Large intestine (tissue), 12 donors: ENCODE results near the gene RCBTB2. TPM values are rescaled to one million over a fixed set of nuclear protein-coding genes. Genes with fewer than 3 reads are reported as not detected.
"Not testable (repeated sequence)": the region's sequence is repeated elsewhere in the genome, so short reads cannot be mapped to it uniquely, and the experiment has no call there.

Experiments
- DNase-seq, 2 donors: peaks; one replicate each; pipeline versions ENCODE4 v3.0.0 to v3.0.0-alpha.2; 2013
- H3K27ac ChIP-seq: one replicate; pipeline ENCODE4 v1.5.1; 2013; ENCODE audit warnings: low read length
- H3K27me3 ChIP-seq: 2 replicates; pipeline ENCODE4 v1.6.1; 2013; ENCODE audit warnings: low read length; ENCODE audit not compliant: control insufficient read depth, insufficient read depth
- H3K36me3 ChIP-seq: 2 replicates; pipeline ENCODE4 v1.6.1; 2013; ENCODE audit warnings: low read length; ENCODE audit not compliant: control insufficient read depth, insufficient read depth
- H3K4me1 ChIP-seq: one replicate; pipeline ENCODE4 v1.6.1; 2013; ENCODE audit warnings: low read length; ENCODE audit not compliant: control insufficient read depth, insufficient read depth
- H3K4me3 ChIP-seq: one replicate; pipeline ENCODE4 v1.5.1; 2013; ENCODE audit warnings: low read length
- H3K9me3 ChIP-seq: one replicate; pipeline ENCODE4 v1.6.1; 2013; ENCODE audit warnings: mild to moderate bottlenecking, low read depth, low read length, moderate library complexity; ENCODE audit not compliant: control insufficient read depth
- WGBS: methylation state at CpG from one replicate; pipeline ENCODE4 v1.1.5; 2013; ENCODE audit warnings: low lambda C conversion rate; ENCODE audit not compliant: insufficient coverage; 5-methylcytosine and 5-hydroxymethylcytosine counted together
- long read RNA-seq, 11 donors: transcript quantifications; one replicate each; lab custom pipeline, GENCODE V29; 2026
- polyA plus RNA-seq: library from polyadenylated mRNA; unstranded; fragments of 120-200 nt; gene quantifications from one replicate; pipeline ENCODE4 v1.2.1, GENCODE V29; 2013

RCBTB2 gene
- polyA plus RNA-seq, result 14.5 TPM
- long read RNA-seq, donor 1, partial matches to known transcripts, result 0 of 2 reads
- long read RNA-seq, donor 1, other reads (novel, unspliced or antisense), result 0 of 2 reads
- long read RNA-seq, donor 2, partial matches to known transcripts, result 0 of 3 reads
- long read RNA-seq, donor 2, other reads (novel, unspliced or antisense), result 0 of 3 reads
- long read RNA-seq, donor 3, result 0 reads
- long read RNA-seq, donor 4, result 0 reads
- long read RNA-seq, donor 5, partial matches to known transcripts, result 0 of 5 reads
- long read RNA-seq, donor 5, other reads (novel, unspliced or antisense), result 0 of 5 reads
- long read RNA-seq, donor 6, partial matches to known transcripts, result 0 of 1 reads
- long read RNA-seq, donor 6, other reads (novel, unspliced or antisense), result 0 of 1 reads
- long read RNA-seq, donor 7, partial matches to known transcripts, result 0 of 4 reads
- long read RNA-seq, donor 7, other reads (novel, unspliced or antisense), result 0 of 4 reads
- long read RNA-seq, donor 8, partial matches to known transcripts, result 10 of 10 reads
- long read RNA-seq, donor 8, other reads (novel, unspliced or antisense), result 0 of 10 reads
- long read RNA-seq, donor 9, transcript RCBTB2-201 (15 exons, 3,232 nt), result major isoform, 5 of 6 reads
- long read RNA-seq, donor 9, partial matches to known transcripts, result 0 of 6 reads
- long read RNA-seq, donor 9, other reads (novel, unspliced or antisense), result 0 of 6 reads
- long read RNA-seq, donor 10, partial matches to known transcripts, result 0 of 4 reads
- long read RNA-seq, donor 10, other reads (novel, unspliced or antisense), result 0 of 4 reads
- long read RNA-seq, donor 11, partial matches to known transcripts, result 0 of 3 reads
- long read RNA-seq, donor 11, other reads (novel, unspliced or antisense), result 0 of 3 reads

DNA sequence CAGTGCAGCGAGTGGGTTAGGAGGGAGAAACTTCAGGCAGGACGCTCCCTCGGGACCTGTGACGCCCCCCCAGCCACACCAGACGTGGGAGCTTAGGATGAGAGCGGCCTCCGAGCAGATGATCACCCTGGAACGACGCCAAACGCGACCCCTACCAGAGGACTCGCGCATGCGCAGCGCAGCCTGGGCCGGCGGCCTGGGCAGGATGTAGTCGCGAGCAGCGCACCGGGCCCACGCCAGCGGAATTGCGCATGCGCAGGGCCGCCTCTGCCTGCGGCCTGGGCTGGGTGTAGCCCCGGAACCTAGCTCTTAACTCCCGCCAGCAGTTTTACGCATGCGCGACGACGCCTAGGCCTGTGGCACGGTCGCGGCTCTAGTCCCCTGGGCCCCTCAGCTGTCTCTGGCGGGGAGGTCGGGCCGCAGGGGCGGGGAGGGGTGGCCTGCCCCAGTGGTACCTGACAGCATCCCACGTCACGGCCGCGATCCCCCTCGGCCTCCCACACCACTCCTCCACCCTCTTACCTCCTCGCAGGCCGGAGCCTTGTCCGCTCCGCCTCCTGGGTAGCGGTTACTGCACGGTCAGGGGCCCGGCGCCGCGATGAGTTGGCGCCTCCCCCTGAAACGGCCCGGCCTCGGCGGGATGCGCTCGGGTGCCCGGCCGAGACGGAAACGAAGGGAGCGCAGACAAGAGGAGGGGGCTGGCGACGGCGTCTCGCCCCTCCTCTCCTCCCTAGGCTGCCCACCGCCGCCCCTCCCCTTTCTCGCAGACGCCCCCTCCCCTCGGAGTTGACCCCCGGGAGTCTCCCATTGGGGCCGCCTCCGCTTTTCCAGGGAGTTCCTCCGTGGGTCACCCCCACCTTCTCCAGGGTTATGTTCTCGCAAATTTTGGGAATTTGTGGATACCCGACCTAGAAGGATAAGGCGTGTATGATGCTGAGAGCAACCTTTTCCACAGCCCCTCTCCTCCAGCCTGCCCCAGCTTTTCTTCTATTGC, at the start of gene RCBTB2:
Gene RCBTB2 (minus strand): TSS at position 575 of the 994 bp plus-strand sequence. CDS start 11,141 bp downstream, outside the sequence.
- peaks cover 3% of the 10 kb centered on the region for H3K4me1 ChIP-seq
- peak within 1 kb of the TSS; percentile 81 for H3K4me3 ChIP-seq
- H3K36me3 ChIP-seq, result no peaks in the 10 kb centered on the region
- no peaks in the 10 kb centered on the region for H3K9me3 ChIP-seq
- H3K27me3 ChIP-seq, result no peaks in the 10 kb centered on the region
- no CpG with 5 or more reads among the region's 84 CpGs for WGBS
- peak; percentile 98 to 99 for DNase-seq
- peak within 1 kb of the TSS; percentile 93 for H3K27ac ChIP-seq

- no peaks in the 10 kb centered on the region for H3K9me3 ChIP-seq
- peaks cover 7% of the 10 kb centered on the region for H3K4me1 ChIP-seq
- no peaks in the 10 kb centered on the region for H3K27me3 ChIP-seq
- DNase-seq, result peak; percentile 48 to 57
- no peak overlapping the region for H3K4me3 ChIP-seq
- H3K36me3 ChIP-seq, result no peaks in the 10 kb centered on the region
- no peak overlapping the region for H3K27ac ChIP-seq
- WGBS, result no CpG with 5 or more reads among the region's 3 CpGs
Measured at GRCh38 chr13:48582084-48582483, 49.2 kb upstream of the RCBTB2 start.

GRCh38 chr13:48580896-48581295, 48.0 kb upstream of the RCBTB2 start:
- no peaks in the 10 kb centered on the region for H3K27me3 ChIP-seq
- DNase-seq, result no peak
- WGBS, result 20% methylated on average over 1 of the region's 6 CpGs
- no peak overlapping the region for H3K27ac ChIP-seq
- H3K4me1 ChIP-seq, result peaks cover 7% of the 10 kb centered on the region
- H3K4me3 ChIP-seq, result no peak overlapping the region
- H3K9me3 ChIP-seq, result no peaks in the 10 kb centered on the region
- H3K36me3 ChIP-seq, result no peaks in the 10 kb centered on the region

DNA sequence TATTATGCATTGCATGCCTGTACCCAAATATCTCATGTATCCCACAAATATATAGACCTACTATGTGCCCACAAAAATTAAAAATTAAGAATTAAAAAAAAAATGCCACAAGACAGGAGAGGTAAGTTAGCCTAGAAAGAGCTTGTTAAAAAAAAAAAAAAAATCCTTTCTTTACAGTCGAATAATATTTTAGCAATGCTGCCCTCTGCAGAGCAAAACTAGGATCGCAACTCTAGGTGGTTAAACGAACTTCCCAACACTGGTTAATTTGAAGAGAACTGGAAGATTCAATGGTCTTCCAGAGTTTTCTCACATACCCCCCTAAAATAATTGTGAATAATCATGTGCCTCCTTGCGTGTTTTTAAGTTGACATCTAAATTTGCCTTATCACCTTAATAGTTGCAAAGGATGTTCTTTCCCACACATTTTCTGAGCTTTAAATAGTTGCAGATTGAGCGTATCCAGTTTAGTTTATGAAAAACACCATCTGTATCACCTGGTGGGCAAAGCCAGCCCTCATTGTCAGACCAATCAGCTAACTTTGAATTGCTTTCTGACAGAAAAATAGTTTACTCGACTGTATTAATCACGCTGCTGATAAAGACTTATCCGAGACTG, 47.4 kb upstream of the RCBTB2 start:
- Histone ChIP-seq H3K27ac (no peak overlapping the region), H3K9me3 (no peaks in the 10 kb centered on the region), H3K4me1 (peaks cover 7% of the 10 kb centered on the region), H3K36me3 (no peaks in the 10 kb centered on the region), H3K27me3 (no peaks in the 10 kb centered on the region), H3K4me3 (no peak overlapping the region)
- 50% methylated on average over 2 of the region's 8 CpGs for WGBS
- peak; percentile 53 for DNase-seq

- H3K9me3 ChIP-seq, H3K4me3 ChIP-seq, H3K27me3 ChIP-seq, DNase-seq, H3K36me3 ChIP-seq, H3K4me1 ChIP-seq: not testable (repeated sequence)
- peak overlapping the region; percentile 35 for H3K27ac ChIP-seq
- WGBS, result no CpG with 5 or more reads among the region's 1 CpG
Measured at GRCh38 chr13:48579919-48580180, 47.0 kb upstream of the RCBTB2 start.

- WGBS, result no CpG with 5 or more reads among the region's 7 CpGs
- Histone ChIP-seq H3K36me3 (no peaks in the 10 kb centered on the region), H3K4me3 (no peak overlapping the region), H3K4me1 (peaks cover 7% of the 10 kb centered on the region), H3K9me3 (no peaks in the 10 kb centered on the region), H3K27ac (peak overlapping the region; percentile 35), H3K27me3 (no peaks in the 10 kb centered on the region)
- DNase-seq, result peak; percentile 58 to 84
Measured at GRCh38 chr13:48579165-48579918, 46.5 kb upstream of the RCBTB2 start.

DNA sequence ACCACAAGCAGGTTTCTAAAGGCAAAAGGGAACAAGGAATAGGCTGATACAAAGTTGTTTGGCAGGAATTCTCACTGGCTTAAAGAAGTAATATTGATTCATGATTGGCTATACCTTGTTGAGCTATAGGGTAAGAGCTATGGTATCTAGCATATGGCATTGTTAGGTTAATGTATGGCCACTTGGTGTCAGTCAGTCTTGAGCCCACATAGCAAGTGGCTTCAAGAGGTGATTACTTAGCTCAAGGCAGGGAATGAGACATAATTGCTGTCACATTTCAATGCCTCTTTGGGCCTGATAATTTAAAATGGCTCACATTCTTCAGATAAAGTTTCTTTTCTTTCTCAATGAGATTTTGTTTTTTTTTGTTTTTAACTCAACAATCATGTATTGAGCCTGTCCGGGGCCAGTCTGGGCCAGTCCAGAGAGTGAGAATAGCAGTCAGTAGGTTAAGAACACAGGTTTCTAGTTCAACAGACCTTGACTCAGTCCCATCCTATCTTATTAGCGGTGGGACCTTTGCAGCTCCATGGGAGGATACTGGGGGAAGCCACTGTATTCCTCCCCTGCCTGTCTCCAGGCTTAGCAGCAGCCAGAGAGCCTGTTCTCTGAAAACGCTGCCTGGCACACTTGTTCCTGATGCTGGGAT, 45.8 kb upstream of the RCBTB2 start:
- Histone ChIP-seq H3K36me3 (no peaks in the 10 kb centered on the region), H3K27me3 (no peaks in the 10 kb centered on the region), H3K9me3 (no peaks in the 10 kb centered on the region), H3K4me1 (peaks cover 7% of the 10 kb centered on the region), H3K27ac (no peak overlapping the region), H3K4me3 (no peak overlapping the region)
- no peak for DNase-seq
- WGBS, result no CpG with 5 or more reads among the region's 3 CpGs

DNA sequence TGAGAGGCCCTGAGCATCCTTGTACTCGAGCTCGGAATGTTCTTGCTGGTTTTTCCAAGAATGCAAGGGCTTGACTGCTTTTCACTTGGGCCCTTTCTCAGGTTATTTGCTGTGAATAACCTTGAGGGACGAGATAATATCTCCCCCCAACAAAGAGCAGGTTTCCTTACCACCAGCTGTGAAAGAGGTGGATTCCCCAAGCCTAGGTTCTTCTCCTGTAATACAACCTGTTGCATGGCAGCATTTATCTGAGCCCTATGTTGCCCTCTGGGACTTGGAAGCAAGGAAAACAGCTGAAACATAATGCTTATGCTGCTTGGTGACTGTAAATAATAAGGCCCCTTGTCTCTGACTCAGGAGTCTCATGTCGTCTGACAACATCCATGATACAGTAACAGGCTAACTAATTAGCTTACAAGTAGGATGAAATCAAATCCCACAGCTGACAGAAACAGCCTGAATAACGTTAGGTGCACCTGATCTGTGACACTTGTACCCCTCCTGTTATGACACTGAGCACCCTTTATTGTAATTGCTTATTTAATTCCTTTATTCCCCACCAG, 43.6 kb upstream of the RCBTB2 start:
- peaks cover 7% of the 10 kb centered on the region for H3K4me1 ChIP-seq
- 80% methylated on average over 1 of the region's 5 CpGs for WGBS
- H3K27me3 ChIP-seq, result no peaks in the 10 kb centered on the region
- DNase-seq, result no peak
- no peaks in the 10 kb centered on the region for H3K9me3 ChIP-seq
- H3K36me3 ChIP-seq, result no peaks in the 10 kb centered on the region
- H3K27ac ChIP-seq, result no peak overlapping the region
- H3K4me3 ChIP-seq, result no peak overlapping the region

GRCh38 chr13:48575031-48575430, 42.2 kb upstream of the RCBTB2 start:
- no CpG with 5 or more reads among the region's 5 CpGs for WGBS
- no peaks in the 10 kb centered on the region for H3K36me3 ChIP-seq
- DNase-seq, result no peak
- no peak overlapping the region for H3K4me3 ChIP-seq
- H3K27ac ChIP-seq, result no peak overlapping the region
- H3K9me3 ChIP-seq, result no peaks in the 10 kb centered on the region
- peaks cover 7% of the 10 kb centered on the region for H3K4me1 ChIP-seq
- no peaks in the 10 kb centered on the region for H3K27me3 ChIP-seq
